PC-9 (cell line): ENCODE results near the gene PCNX1.

Experiments used
- CTCF ChIP-seq: fragments of 200-600 bp; sonication (generic); conservative IDR thresholded peaks from 2 replicates; pipeline ENCODE4 v1.6.1; 2017; ENCODE audit warnings: mixed run types, antibody characterized with exemption, mild to moderate bottlenecking, moderate library complexity
- EZH2 ChIP-seq: fragments of 200-600 bp; sonication (generic); IDR thresholded peaks from 2 replicates; pipeline ENCODE4 v1.8.0; 2017; ENCODE audit warnings: antibody characterized with exemption, low read depth

GRCh38 chr14:71133296-71133695, 226.0 kb downstream of the PCNX1 start:
- TF ChIP-seq EZH2 (no peak), CTCF (no peak)
